Caco-2 (cell line): Measurements from ENCODE around the gene RMI2. TPM values are rescaled to one million over a fixed set of nuclear protein-coding genes. Genes with fewer than 3 reads are reported as not detected.

ENCODE experiments used
- BruUV-seq: library from RNA; stranded (reverse); fragments of 400-500 nt; replicated peaks from 2 replicates; lab custom pipeline; 2021; lab: Mats Ljungman, UMichigan
- CTCF ChIA-PET: fragments of 300-600 bp; sonication (Branson Sonifier 250); formaldehyde crosslinking; loops from one replicate; lab custom pipeline; 2022; ENCODE audit warnings: antibody characterized with exemption; lab: Charles Lee
- POLR2A ChIA-PET: fragments of 300-600 bp; sonication (Branson Sonifier 250); formaldehyde crosslinking; loops from one replicate; lab custom pipeline; 2022; ENCODE audit warnings: antibody characterized with exemption; lab: Charles Lee
- DNase-seq, 2 experiments: peaks; one replicate each; pipeline versions ENCODE4 v3.0.0 to v3.0.0-alpha.2; 2020 to 2022
- H3K27me3 ChIP-seq: replicated peaks from 2 replicates; pipeline ENCODE4 v1.6.0; 2011; ENCODE audit warnings: low read length; ENCODE audit not compliant: control insufficient read depth, insufficient read depth
- H3K36me3 ChIP-seq: 2 replicates; pipeline ENCODE4 v1.5.1; 2011; ENCODE audit warnings: low read length; ENCODE audit not compliant: control insufficient read depth, insufficient read depth
- H3K4me1 ChIP-seq: fragments of 250-450 bp; sonication (Bioruptor Pico); 2 replicates; pipeline ENCODE4 v1.5.1; 2020; ENCODE audit warnings: mild to moderate bottlenecking
- H3K4me3 ChIP-seq: 2 replicates; pipeline ENCODE4 v1.5.1; 2011; ENCODE audit warnings: low read depth, mild to moderate bottlenecking, control low read depth, low read length
- H3K9me3 ChIP-seq: fragments of 250-450 bp; sonication (Bioruptor Pico); 2 replicates; pipeline ENCODE4 v1.5.1; 2020; ENCODE audit warnings: mild to moderate bottlenecking, moderate library complexity
- H3K27ac Mint-ChIP-seq: one replicate; pipeline ENCODE4 v1.8.0; 2022; ENCODE audit warnings: mixed read lengths; ENCODE audit not compliant: unreplicated experiment
- H3K27me3 Mint-ChIP-seq: one replicate; pipeline ENCODE4 v1.8.0; 2022; ENCODE audit warnings: mixed read lengths; ENCODE audit not compliant: insufficient read depth, unreplicated experiment
- H3K36me3 Mint-ChIP-seq: one replicate; pipeline ENCODE4 v1.8.0; 2022; ENCODE audit warnings: mild to moderate bottlenecking, mixed read lengths; ENCODE audit not compliant: insufficient read depth, unreplicated experiment
- H3K4me1 Mint-ChIP-seq: one replicate; pipeline ENCODE4 v1.8.0; 2022; ENCODE audit warnings: low read depth, mixed read lengths; ENCODE audit not compliant: unreplicated experiment
- H3K4me3 Mint-ChIP-seq: one replicate; pipeline ENCODE4 v1.8.0; 2022; ENCODE audit warnings: mild to moderate bottlenecking, moderate library complexity, mixed read lengths; ENCODE audit not compliant: unreplicated experiment
- H3K9me3 Mint-ChIP-seq: one replicate; pipeline ENCODE4 v1.8.0; 2022; ENCODE audit warnings: mixed read lengths; ENCODE audit not compliant: unreplicated experiment
- intact Hi-C: fragments of 100-400 bp; cut with micrococcal nuclease; formaldehyde crosslinking; loops from one replicate; pipeline ENCODE4 v1.10.0; 2022; ENCODE audit not compliant: unreplicated experiment
- total RNA-seq: library from RNA; stranded (reverse); gene quantifications from 2 replicates; pipeline ENCODE4 v1.2.3, GENCODE V29; 2022
- TF ChIP-seq, protein P1 (sequence below), 2 experiments: fragments of 200-600 bp in 1 of 2; IDR thresholded peaks; 1 replicate in 1 of 2; 2 replicates in 1 of 2; pipeline versions ENCODE4 v1.5.1 to v1.8.0; 2011 to 2022; ENCODE audit warnings: antibody characterized with exemption in 1 of 2, control low read depth in 1 of 2, inconsistent platforms in 1 of 2, low read depth in 1 of 2, low read length in 1 of 2, mild to moderate bottlenecking in 1 of 2, moderate library complexity in 1 of 2; ENCODE audit not compliant: insufficient read depth in 1 of 2, severe bottlenecking in 1 of 2, unreplicated experiment in 1 of 2

RMI2 gene
- total RNA-seq, 1 experiment from 2014 or later, result 52.7 TPM

DNA sequence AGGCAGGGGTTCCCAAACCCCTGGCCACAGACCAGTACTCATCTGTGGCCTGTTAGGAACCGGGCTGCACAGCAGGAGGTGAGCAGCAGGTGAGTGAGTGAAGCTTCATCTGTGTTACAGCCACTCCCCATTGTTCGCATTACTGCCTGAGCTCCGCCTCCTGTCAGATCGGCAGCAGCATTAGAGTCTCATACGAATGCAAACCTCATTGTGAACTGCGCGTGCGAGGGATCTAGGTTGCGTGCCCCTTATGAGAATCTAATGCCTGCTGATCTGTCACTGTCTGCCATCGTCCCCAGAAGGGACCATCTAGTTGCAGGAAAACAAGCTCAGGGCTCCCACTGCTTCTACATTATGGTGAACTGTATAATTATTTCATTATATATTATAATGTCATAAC, 25.1 kb upstream of the RMI2 start:
- Histone ChIP-seq H3K4me3 (no peak overlapping the region), H3K4me1 (peaks cover 10% of the 10 kb centered on the region), H3K27me3 (no peaks in the 10 kb centered on the region), H3K36me3 (no peaks in the 10 kb centered on the region), H3K9me3 (no peaks in the 10 kb centered on the region)
- Mint-ChIP-seq H3K9me3 (no peaks in the 10 kb centered on the region), H3K4me3 (no peak overlapping the region), H3K27me3 (no peaks in the 10 kb centered on the region), H3K27ac (no peak overlapping the region), H3K36me3 (no peaks in the 10 kb centered on the region), H3K4me1 (peaks cover 8% of the 10 kb centered on the region)
- TF ChIP-seq, protein P1, sequence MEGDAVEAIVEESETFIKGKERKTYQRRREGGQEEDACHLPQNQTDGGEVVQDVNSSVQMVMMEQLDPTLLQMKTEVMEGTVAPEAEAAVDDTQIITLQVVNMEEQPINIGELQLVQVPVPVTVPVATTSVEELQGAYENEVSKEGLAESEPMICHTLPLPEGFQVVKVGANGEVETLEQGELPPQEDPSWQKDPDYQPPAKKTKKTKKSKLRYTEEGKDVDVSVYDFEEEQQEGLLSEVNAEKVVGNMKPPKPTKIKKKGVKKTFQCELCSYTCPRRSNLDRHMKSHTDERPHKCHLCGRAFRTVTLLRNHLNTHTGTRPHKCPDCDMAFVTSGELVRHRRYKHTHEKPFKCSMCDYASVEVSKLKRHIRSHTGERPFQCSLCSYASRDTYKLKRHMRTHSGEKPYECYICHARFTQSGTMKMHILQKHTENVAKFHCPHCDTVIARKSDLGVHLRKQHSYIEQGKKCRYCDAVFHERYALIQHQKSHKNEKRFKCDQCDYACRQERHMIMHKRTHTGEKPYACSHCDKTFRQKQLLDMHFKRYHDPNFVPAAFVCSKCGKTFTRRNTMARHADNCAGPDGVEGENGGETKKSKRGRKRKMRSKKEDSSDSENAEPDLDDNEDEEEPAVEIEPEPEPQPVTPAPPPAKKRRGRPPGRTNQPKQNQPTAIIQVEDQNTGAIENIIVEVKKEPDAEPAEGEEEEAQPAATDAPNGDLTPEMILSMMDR (IDR thresholded peaks at IDR 0.05; ENCODE audit: insufficient read depth in 1 of 2, low read depth in 1 of 2, low read length in 1 of 2, severe bottlenecking in 1 of 2, unreplicated experiment in 1 of 2), result no peak
- POLR2A ChIA-PET, result no interaction called here
- CTCF ChIA-PET, result interaction anchor here (0.7 to 1.1 kb wide), 2 partner anchors 36 to 938 kb away, joined by 3 read pairs; no protein-coding TSS in a partner anchor
- BruUV-seq, result no TSS peak
- DNase-seq, result no peak
- intact Hi-C loops, result no loop called here

DNA sequence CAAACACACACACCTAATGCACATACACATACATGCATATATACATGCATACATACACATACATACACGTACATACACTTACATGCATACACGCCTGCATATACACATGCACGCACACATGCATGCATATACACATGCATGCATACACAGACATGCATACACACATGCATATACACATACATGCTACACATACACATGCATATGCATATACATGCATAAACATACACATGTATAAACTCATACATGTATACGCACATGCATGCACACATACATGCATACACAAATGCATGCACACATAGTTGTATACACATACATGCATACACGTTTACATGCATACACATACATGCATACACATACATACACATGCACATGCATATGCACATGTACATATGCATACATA, 23.6 kb upstream of the RMI2 start:
- Histone ChIP-seq H3K27me3 (no peaks in the 10 kb centered on the region), H3K4me3 (no peak overlapping the region), H3K4me1 (0 out of 2 replicates have a peak, but pooled peaks cover 5% of the 10 kb centered on the region), H3K36me3 (no peaks in the 10 kb centered on the region), H3K9me3 (no peaks in the 10 kb centered on the region)
- no peak for DNase-seq
- CTCF ChIA-PET, result no interaction called here
- intact Hi-C loops, result no loop called here
- Mint-ChIP-seq H3K4me1 (peaks cover 8% of the 10 kb centered on the region), H3K4me3 (no peak overlapping the region), H3K36me3 (peaks cover under 1% of the 10 kb centered on the region), H3K27ac (no peak overlapping the region), H3K27me3 (no peaks in the 10 kb centered on the region), H3K9me3 (no peaks in the 10 kb centered on the region)
- BruUV-seq, result no TSS peak
- POLR2A ChIA-PET, result no interaction called here
- TF ChIP-seq, protein P1 (IDR thresholded peaks at IDR 0.05; ENCODE audit: insufficient read depth in 1 of 2, low read depth in 1 of 2, low read length in 1 of 2, severe bottlenecking in 1 of 2, unreplicated experiment in 1 of 2), result no peak

DNA sequence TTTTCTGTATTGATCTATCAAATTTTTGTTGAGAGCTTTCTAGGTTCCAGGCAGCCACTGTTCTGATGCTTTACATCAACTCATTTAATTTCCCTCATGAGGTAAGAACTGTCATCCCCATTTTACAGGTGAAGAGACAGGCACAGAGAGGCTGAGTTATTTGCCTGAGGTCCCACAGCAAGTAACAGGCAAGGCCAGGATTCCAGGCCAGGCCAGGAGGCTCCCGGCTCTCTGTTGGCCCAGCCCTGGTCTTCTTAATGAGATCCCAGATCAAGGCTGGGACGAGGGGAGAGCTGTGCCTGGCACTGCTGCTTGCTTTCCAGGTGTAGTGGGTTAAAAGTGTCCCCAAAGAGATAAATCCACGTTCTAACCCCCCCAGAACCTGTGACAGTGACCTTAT, 22.4 kb upstream of the RMI2 start:
- BruUV-seq, result no TSS peak
- intact Hi-C loops, result no loop called here
- Mint-ChIP-seq H3K4me3 (no peak overlapping the region), H3K9me3 (no peaks in the 10 kb centered on the region), H3K27ac (no peak overlapping the region), H3K4me1 (peaks cover 18% of the 10 kb centered on the region), H3K36me3 (peaks cover 5% of the 10 kb centered on the region), H3K27me3 (no peaks in the 10 kb centered on the region)
- Histone ChIP-seq H3K27me3 (no peaks in the 10 kb centered on the region), H3K9me3 (no peaks in the 10 kb centered on the region), H3K36me3 (no peaks in the 10 kb centered on the region), H3K4me3 (no peak overlapping the region), H3K4me1 (peaks cover 10% of the 10 kb centered on the region)
- DNase-seq, result no peak
- TF ChIP-seq, protein P1 (IDR thresholded peaks at IDR 0.05; ENCODE audit: insufficient read depth in 1 of 2, low read depth in 1 of 2, low read length in 1 of 2, severe bottlenecking in 1 of 2, unreplicated experiment in 1 of 2), result no peak
- POLR2A ChIA-PET, result interaction anchor here (0.6 kb wide), 1 partner anchor 18 kb away, joined by 4 read pairs; no protein-coding TSS in a partner anchor
- CTCF ChIA-PET, result no interaction called here
